GM19043 (cell line): ENCODE results near the gene IQCE.

ENCODE experiments used
- ATAC-seq: cut with Tn5 transposase; IDR thresholded peaks from one replicate; pipeline ENCODE4 v1.9.1; 2021; ENCODE audit warnings: low read depth; ENCODE audit not compliant: unreplicated experiment

IQCE gene

DNA sequence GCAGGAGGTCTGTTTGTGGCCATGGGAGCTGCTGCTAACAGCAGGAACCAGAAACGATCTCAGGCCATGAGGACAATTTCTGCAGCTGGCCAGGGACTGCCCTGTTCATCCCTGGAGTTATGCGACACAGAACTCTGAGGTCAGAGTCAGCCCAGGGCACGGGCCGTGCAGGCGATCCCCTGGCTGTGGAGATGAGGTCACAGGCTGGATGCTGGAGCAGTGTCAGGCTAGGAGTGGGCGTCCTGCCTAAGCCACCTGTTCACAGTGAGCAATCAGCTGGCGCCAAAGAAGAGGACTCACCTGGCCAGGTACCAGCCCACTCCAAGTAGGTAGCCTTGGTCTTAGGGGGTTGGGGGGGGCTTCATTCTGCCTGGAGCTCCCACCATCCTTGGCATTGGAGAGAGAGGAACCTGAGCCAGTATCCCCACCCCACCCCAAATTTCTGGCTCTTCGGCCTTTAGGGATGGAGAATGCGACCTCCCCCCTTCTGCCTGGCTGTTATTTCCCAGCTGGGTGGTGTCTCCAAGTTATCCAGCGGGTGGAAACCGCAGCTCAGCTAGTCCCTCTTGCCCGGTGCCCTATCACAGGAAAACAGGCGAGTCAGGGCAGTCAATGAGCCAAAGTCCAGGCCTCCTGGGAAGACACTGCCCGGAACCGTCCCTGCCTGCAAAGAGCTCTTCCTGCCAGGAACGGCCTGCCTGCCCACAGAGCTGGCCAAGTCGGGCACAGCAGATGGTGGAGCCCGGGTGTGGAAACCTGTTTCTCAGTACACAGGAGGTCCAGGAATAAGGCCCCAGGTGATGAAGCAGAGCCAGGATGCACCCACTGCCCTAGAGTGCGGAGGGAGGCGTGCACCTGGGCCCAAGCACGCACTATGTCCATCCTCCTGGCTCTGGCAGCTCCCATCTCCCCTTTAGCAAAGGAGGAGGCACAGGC, 71.2 kb downstream of the IQCE start:
- ATAC-seq, result no peak

GRCh38 chr7:2631946-2632732, 73.4 kb downstream of the IQCE start, which contains the start of gene TTYH3:
TTYH3 (plus strand) TSS chr7:2631986; CDS start chr7:2632156, 170 bp downstream.
- ATAC-seq, result peak; percentile 28

DNA sequence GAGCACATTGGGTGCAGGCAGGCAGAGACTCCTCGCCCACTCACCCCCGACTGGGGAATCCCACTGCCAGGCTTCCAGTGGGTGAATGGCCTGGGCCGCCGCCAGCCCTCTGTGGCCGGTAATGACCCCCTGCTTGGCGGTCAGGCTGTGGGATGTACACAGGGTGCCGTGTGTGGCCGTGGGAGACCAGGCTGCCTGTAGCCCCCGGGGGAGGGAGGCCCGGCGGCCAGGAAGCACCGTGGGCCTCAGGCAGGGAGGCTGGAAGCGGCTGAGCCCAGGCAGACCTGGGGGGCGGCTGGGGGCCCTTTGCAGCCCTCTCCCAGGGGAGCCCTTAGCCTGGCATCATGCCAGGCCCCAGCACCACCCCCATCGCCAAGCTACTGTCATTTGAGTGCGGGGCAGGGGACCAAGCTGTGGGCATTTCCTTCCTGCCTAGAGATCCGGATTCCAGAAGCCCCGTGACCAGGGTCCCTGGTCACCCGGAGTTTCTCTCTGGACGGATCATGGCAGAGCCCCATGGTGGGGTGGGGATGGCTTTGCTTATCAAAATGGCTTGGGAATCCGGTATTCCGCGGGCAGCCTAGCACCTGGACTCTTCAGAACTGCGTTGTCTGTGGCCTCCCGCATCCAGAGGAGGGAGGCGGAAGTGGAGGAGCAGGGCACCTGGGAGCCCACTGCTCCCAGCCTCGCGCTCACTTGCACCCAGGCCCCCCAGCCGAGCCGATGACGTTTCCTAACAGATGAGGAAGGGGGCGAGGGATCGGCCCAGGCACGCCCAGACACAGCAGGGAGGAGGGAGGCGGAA, 74.2 kb downstream of the IQCE start:
- ATAC-seq, result no peak

GRCh38 chr7:2633538-2634266, 74.9 kb downstream of the IQCE start:
- no peak for ATAC-seq

- ATAC-seq, result no peak
These were observed 75.7 kb downstream of the IQCE start for GRCh38 chr7:2634267-2635145.

DNA sequence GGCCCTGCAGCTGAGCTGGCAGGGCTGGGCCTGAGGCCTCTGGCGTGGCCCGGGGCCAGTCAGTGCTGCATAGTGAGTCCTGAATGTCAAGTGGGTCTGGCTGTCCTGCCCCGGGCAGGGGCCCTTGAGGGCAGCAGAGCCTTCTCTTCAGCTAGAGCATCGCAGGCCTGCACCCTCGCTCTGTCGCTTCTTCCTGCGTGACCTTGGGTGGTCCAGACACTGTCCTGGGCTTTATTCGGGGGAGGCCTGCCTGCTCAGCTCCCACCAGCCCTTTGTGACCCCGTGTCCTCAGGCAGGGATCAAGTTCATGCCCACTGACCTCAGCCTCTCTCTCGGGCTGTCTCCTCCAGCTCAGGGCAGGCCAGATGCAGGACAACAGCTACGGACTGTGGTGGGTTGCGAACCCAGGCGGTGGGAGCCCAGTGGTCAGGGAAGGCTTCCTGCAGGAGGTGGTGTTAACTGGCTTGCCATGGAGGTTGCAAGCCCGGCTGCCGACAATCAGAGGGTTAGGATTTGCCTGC, 76.4 kb downstream of the IQCE start:
- ATAC-seq, result no peak

- no peak for ATAC-seq
These were observed 77.3 kb downstream of the IQCE start for GRCh38 chr7:2635810-2636701.

- ATAC-seq, result no peak
These were observed 78.3 kb downstream of the IQCE start for GRCh38 chr7:2637066-2637471.

GRCh38 chr7:2637505-2638223, 78.9 kb downstream of the IQCE start:
- ATAC-seq, result no peak

DNA sequence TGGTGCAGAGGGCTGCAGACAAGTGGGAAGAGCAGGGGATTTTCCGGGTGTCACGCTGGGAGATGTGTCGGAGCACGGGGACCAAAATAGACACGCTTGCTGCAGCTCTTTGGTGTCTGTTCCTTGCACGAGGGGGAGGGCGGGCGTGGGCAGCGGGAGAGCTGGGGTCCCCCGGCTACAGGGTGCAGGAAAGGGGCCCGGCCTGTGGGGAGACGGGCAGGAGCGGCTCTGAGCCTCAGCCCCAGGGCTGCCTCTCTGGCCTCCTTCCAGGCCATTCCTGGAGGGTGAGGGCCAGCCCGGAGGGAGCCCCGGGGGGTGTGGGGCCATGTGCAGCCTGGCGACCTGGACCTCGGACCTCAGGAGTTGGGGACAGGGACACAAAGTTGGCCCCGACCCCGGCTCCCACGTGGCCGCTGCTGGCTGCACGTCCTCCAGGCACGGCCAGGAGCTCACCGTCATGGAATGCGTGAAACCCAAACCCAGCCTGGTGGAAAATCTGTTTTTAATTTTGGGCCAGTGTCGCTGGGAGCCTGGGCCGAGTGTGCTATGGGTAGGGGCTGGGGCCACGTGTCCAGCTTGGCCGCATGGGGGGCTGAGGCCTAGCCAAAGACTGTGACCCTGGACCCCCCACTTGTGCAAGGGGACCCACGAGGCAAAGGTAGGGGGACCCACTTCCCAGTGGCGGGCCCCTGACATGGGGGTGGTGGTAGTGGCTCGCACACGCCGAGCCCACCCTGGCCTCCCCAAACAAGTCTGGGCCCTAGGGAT, 79.6 kb downstream of the IQCE start:
- ATAC-seq, result no peak

GRCh38 chr7:2639181-2639681, 80.5 kb downstream of the IQCE start:
- ATAC-seq, result no peak

GRCh38 chr7:2639695-2640481, 81.1 kb downstream of the IQCE start:
- ATAC-seq, result no peak

GRCh38 chr7:2640482-2640830, 81.7 kb downstream of the IQCE start:
- ATAC-seq, result no peak

- no peak for ATAC-seq
These were observed 82.1 kb downstream of the IQCE start for GRCh38 chr7:2640846-2641316.
